KMS-11 (cell line): ENCODE measurements around the gene FGF3.

Source experiments
- H2AFZ ChIP-seq: fragments of 200-600 bp; sonication (generic); 2 replicates; pipeline ENCODE4 v1.6.1; 2016; ENCODE audit warnings: antibody characterized with exemption, mixed run types, low read depth
- H3K27ac ChIP-seq: fragments of 200-600 bp; sonication (generic); 2 replicates; pipeline ENCODE4 v1.6.1; 2016; ENCODE audit warnings: mild to moderate bottlenecking, mixed run types
- H3K27me3 ChIP-seq: fragments of 200-600 bp; sonication (generic); 2 replicates; pipeline ENCODE4 v1.6.1; 2017; ENCODE audit warnings: mild to moderate bottlenecking, low read depth, mixed run types, moderate library complexity; ENCODE audit not compliant: insufficient read depth
- H3K36me3 ChIP-seq: fragments of 200-600 bp; sonication (generic); 2 replicates; pipeline ENCODE4 v1.6.1; 2017; ENCODE audit warnings: mild to moderate bottlenecking, mixed run types; ENCODE audit not compliant: insufficient read depth
- H3K4me1 ChIP-seq: fragments of 200-600 bp; sonication (generic); 2 replicates; pipeline ENCODE4 v1.6.1; 2016; ENCODE audit warnings: mild to moderate bottlenecking, low read depth, mixed run types; ENCODE audit not compliant: poor library complexity, severe bottlenecking
- H3K4me2 ChIP-seq: fragments of 200-600 bp; sonication (generic); 2 replicates; pipeline ENCODE4 v1.7.0; 2016; ENCODE audit warnings: mild to moderate bottlenecking, mixed run types
- H3K4me3 ChIP-seq: fragments of 200-600 bp; sonication (generic); IDR thresholded peaks from 2 replicates; pipeline ENCODE4 v1.6.1; 2017; ENCODE audit warnings: low read depth, low read length, mixed read lengths; ENCODE audit not compliant: insufficient read depth
- H3K79me2 ChIP-seq: fragments of 200-600 bp; sonication (generic); 2 replicates; pipeline ENCODE4 v1.6.1; 2016; ENCODE audit warnings: low read depth, mixed run types; ENCODE audit not compliant: insufficient read depth
- H3K9ac ChIP-seq: fragments of 200-600 bp; sonication (generic); 2 replicates; pipeline ENCODE4 v1.6.1; 2016; ENCODE audit warnings: mild to moderate bottlenecking, mixed run types
- H4K20me1 ChIP-seq: fragments of 200-600 bp; sonication (generic); 2 replicates; pipeline ENCODE4 v1.6.1; 2016; ENCODE audit warnings: mild to moderate bottlenecking, mixed run types; ENCODE audit not compliant: insufficient read depth
- TF ChIP-seq, protein P1 (sequence below): fragments of 200-600 bp; sonication (generic); conservative IDR thresholded peaks from 2 replicates; pipeline ENCODE4 v1.6.1; 2017; ENCODE audit warnings: low read depth, mild to moderate bottlenecking, antibody characterized with exemption, low read length, moderate library complexity, mixed read lengths

Gene FGF3

DNA sequence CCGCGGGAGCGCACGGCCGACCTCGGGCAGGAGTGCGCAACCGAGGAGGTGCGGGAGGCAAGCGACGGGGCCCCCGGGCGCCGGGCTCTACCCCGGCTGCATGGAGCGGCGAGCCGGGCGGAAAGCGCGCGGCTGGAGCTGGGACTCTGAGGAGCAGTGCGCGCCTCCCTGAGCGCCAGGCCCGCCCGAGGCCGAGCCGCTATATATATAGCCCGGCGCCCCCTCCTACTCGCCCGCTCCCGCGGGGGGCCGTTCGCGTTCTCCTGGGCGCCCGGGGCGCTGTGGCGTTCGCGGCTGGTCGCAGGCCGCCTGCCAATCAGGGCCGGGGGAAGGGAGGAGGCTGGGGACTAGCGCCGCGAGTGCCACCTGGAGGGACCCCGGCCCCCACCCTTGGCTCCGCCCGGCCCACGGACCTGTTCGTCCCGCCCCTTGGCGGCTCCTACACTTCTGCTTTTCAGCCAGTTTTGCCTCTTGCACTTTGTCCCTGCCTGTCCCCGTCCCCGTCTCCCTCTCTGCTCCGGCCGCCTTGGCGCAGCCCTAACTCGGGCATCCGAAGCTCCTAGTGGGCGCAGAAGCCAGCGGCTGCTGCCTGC is 44.0 kb downstream of the FGF3 start, which contains the start of gene FGF4:
Gene FGF4, minus strand, starts transcription at position 179 of the 593 bp plus-strand sequence. CDS start 257 bp downstream, outside the sequence.
- Histone ChIP-seq H4K20me1 (no peaks in the 10 kb centered on the region), H3K4me1 (no peaks in the 10 kb centered on the region), H3K27ac (no peak within 1 kb of the TSS), H2AFZ (no peak within 1 kb of the TSS), H3K4me3 (no peak within 1 kb of the TSS), H3K36me3 (no peaks in the 10 kb centered on the region), H3K79me2 (no peaks in the 10 kb centered on the region), H3K4me2 (no peak within 1 kb of the TSS), H3K27me3 (peaks cover 11% of the 10 kb centered on the region; the same call in 1 of the 2 replicates), H3K9ac (no peak within 1 kb of the TSS)
- TF ChIP-seq, protein P1, sequence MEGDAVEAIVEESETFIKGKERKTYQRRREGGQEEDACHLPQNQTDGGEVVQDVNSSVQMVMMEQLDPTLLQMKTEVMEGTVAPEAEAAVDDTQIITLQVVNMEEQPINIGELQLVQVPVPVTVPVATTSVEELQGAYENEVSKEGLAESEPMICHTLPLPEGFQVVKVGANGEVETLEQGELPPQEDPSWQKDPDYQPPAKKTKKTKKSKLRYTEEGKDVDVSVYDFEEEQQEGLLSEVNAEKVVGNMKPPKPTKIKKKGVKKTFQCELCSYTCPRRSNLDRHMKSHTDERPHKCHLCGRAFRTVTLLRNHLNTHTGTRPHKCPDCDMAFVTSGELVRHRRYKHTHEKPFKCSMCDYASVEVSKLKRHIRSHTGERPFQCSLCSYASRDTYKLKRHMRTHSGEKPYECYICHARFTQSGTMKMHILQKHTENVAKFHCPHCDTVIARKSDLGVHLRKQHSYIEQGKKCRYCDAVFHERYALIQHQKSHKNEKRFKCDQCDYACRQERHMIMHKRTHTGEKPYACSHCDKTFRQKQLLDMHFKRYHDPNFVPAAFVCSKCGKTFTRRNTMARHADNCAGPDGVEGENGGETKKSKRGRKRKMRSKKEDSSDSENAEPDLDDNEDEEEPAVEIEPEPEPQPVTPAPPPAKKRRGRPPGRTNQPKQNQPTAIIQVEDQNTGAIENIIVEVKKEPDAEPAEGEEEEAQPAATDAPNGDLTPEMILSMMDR, result no peak

DNA sequence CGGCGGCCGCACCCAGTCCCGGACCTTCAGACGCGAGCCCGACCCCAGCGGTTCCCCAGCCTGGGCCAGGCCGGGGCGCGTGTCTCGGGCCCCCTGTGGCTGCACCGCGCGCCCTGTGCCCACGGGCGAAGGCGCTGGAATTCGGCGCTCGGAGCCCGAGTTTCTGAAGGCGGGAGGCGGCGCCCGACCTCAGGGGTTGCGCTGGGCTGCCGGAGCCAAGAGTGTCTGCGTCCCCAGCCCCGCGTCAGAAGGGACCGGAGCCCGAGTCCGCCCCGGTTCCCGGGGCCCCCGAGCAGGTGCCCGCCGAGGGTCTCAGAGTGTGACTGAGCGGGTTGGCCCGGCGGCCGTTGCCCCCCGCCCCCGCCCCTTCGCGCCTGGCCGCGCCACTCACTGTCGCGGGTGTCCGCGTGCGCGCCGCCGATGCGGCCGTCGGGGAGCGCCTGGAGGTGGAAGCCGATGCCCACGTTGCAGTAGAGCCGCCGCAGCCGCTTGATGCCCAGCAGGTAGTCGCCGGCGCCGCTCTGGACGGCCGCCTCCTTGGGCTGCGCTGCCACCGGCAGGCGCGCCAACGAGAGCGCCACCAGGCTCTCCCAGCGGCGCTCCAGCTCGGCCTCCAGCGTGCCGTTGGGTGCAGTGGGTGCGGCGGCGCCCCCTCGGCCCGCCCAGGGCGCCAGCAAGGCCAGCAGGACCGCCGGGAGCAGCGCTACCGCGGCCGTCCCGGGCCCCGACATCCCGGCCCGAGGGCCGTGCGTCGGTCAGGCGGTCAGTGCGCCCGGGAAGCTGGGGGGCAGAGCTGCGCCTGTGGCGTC is 44.7 kb downstream of the FGF3 start:
- no peaks in the 10 kb centered on the region for H3K79me2 ChIP-seq
- TF ChIP-seq, protein P1, result no peak
- H3K9ac ChIP-seq, result no peak overlapping the region
- no peak overlapping the region for H3K27ac ChIP-seq
- H2AFZ ChIP-seq, result no peak overlapping the region
- H3K4me1 ChIP-seq, result no peaks in the 10 kb centered on the region
- H4K20me1 ChIP-seq, result no peaks in the 10 kb centered on the region
- no peak overlapping the region for H3K4me2 ChIP-seq
- no peak overlapping the region for H3K4me3 ChIP-seq
- peaks cover 11% of the 10 kb centered on the region; the same call in 1 of the 2 replicates for H3K27me3 ChIP-seq
- no peaks in the 10 kb centered on the region for H3K36me3 ChIP-seq

DNA sequence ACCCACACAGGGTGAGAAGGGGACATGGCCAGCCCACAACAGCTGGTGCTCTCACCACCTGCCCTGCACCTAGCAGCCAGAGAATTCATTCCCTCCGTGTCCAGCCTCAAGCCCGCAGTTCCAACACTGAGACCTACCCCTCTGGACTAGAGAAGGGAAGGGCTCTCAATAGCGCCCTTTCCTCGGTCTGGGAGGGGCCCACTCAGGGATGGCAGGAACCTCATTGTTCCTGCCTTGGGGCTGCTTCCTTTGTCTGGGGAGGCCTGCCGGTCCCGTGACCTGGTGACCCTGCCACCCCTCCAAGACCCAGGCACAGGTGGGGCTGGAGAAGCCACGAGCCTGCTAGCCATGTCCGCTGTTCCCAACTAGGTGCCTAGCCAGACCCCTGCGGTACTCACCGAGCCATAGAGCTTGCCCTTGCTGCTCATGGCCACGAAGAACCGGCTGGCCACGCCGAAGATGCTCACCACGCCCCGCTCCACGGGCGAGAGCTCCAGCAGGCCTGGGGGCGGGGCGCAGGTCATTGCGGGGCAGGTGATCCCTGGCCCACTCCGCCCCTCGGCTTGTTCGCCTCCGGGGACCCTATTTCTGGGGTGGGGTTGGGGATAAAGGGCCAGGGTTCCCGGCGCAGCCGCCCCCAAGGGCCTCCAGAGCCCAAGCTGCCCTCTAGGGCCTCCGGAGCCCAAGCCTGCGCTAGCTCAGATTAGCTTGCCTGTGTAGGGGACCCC is 45.4 kb downstream of the FGF3 start:
- H3K27ac ChIP-seq, result no peak overlapping the region
- H3K4me1 ChIP-seq, result no peaks in the 10 kb centered on the region
- no peaks in the 10 kb centered on the region for H3K79me2 ChIP-seq
- peaks cover 7% of the 10 kb centered on the region; the same call in 1 of the 2 replicates for H3K27me3 ChIP-seq
- no peak overlapping the region for H3K4me3 ChIP-seq
- H2AFZ ChIP-seq, result no peak overlapping the region
- no peak overlapping the region for H3K4me2 ChIP-seq
- TF ChIP-seq, protein P1, result no peak
- no peaks in the 10 kb centered on the region for H3K36me3 ChIP-seq
- H4K20me1 ChIP-seq, result no peaks in the 10 kb centered on the region
- no peak overlapping the region for H3K9ac ChIP-seq

DNA sequence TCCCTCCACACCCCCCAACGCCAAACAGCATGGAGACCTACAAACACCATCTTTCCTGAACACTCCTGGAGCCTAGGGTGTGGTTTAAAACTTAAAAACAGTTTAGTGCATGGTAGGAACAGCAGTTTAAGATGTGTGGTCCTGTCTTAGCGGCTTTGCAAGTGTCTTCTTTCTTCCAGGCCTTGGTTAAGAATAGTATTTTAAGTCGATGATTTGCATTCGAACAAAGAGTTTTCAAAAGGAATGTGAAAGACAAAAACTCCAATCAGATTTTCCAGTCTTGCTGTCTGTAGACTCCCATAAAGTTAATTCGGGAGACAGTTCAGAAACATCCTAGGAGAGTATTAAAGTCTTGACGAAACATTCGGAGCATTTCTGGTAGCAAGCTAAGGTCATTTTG is 47.8 kb downstream of the FGF3 start:
- Histone ChIP-seq H3K27ac (no peak overlapping the region), H4K20me1 (no peaks in the 10 kb centered on the region), H3K4me3 (no peak overlapping the region), H2AFZ (no peak overlapping the region), H3K79me2 (no peaks in the 10 kb centered on the region), H3K9ac (no peak overlapping the region), H3K27me3 (peaks cover 5% of the 10 kb centered on the region; the same call in 1 of the 2 replicates), H3K4me1 (no peaks in the 10 kb centered on the region), H3K36me3 (no peaks in the 10 kb centered on the region), H3K4me2 (no peak overlapping the region)
- TF ChIP-seq, protein P1, result no peak
